ENCODE measurements around the gene KCNJ16. TPM values are rescaled to one million over a fixed set of nuclear protein-coding genes. Genes with fewer than 3 reads are reported as not detected.

The KCNJ16 gene
- total RNA-seq, 1 donor from 2014 or later, result not detected

DNA sequence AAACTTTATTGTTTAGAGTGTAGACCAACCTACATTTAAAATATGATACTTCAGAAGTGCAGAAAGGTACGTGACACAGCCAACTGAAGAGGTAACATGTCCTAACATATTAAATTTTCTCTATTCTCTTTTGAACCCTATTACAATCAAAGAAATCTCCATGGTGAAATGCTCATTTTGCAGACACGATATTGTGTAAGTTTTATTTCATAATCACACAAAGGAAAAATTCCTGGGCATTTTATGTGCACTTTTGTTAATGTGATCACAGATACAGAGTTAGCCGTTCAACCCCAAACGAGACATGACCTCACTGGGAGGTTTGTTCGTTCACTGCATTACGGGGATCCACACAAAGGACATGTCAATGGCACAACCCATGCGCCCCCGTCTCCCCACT is 21.8 kb downstream of the KCNJ16 start:
- no peak for DNase-seq
- Mint-ChIP-seq H3K36me3 (ENCODE audit: low read depth) (no peaks in the 10 kb centered on the region), H3K9me3 (no peaks in the 10 kb centered on the region), H3K27ac (no peak overlapping the region), H3K4me1 (no peaks in the 10 kb centered on the region), H3K4me3 (no peak overlapping the region), H3K27me3 (peaks cover 2% of the 10 kb centered on the region)
- intact Hi-C loops (cut with micrococcal nuclease), result no loop called here

- Mint-ChIP-seq H3K36me3 (ENCODE audit: low read depth) (no peaks in the 10 kb centered on the region), H3K4me1 (no peaks in the 10 kb centered on the region), H3K27ac (no peak overlapping the region), H3K9me3 (no peaks in the 10 kb centered on the region), H3K4me3 (no peak overlapping the region), H3K27me3 (peaks cover 2% of the 10 kb centered on the region)
- no peak for DNase-seq
- intact Hi-C loops (cut with micrococcal nuclease), result no loop called here
Observed at GRCh38 chr17:70098030-70098429, 23.0 kb downstream of the KCNJ16 start.

DNA sequence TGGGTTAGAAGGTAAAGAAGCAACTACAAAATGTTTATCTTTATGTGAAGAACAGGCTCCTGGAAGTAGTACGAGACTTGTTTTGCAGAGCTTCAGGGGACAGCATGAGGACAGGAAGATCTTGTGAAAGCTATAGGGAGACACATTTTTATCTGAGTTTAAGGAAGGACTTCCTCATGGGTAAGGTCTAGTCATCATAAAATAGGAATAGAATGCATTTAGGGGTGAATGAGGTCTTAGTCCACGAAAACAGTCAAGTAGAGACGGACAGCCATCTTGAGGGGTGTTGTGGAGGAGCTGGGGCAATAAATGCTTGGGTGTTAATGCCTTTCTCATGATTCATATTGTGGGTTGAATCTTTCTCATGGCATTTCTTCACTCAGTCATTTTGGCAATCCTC is 24.3 kb downstream of the KCNJ16 start:
- Mint-ChIP-seq H3K9me3 (no peaks in the 10 kb centered on the region), H3K36me3 (ENCODE audit: low read depth) (no peaks in the 10 kb centered on the region), H3K27me3 (peaks cover 2% of the 10 kb centered on the region), H3K4me3 (no peak overlapping the region), H3K27ac (no peak overlapping the region), H3K4me1 (no peaks in the 10 kb centered on the region)
- DNase-seq, result no peak
- intact Hi-C loops (cut with micrococcal nuclease), result no loop called here

GRCh38 chr17:70099884-70100283 is 24.9 kb downstream of the KCNJ16 start:
- no peak overlapping the region for H3K27ac Mint-ChIP-seq
- no peak overlapping the region for H3K4me3 Mint-ChIP-seq
- no peak for DNase-seq
- H3K36me3 Mint-ChIP-seq (ENCODE audit: low read depth), result no peaks in the 10 kb centered on the region
- peaks cover 2% of the 10 kb centered on the region for H3K27me3 Mint-ChIP-seq
- intact Hi-C loops (cut with micrococcal nuclease), result no loop called here
- H3K4me1 Mint-ChIP-seq, result no peaks in the 10 kb centered on the region
- no peaks in the 10 kb centered on the region for H3K9me3 Mint-ChIP-seq

GRCh38 chr17:70100983-70101382 is 26.0 kb downstream of the KCNJ16 start:
- H3K9me3 Mint-ChIP-seq, result no peaks in the 10 kb centered on the region
- H3K36me3 Mint-ChIP-seq (ENCODE audit: low read depth), result no peaks in the 10 kb centered on the region
- no peak overlapping the region for H3K27ac Mint-ChIP-seq
- DNase-seq, result no peak
- peaks cover 2% of the 10 kb centered on the region for H3K4me1 Mint-ChIP-seq
- no peak overlapping the region for H3K4me3 Mint-ChIP-seq
- intact Hi-C loops (cut with micrococcal nuclease), result no loop called here
- H3K27me3 Mint-ChIP-seq, result peaks cover 2% of the 10 kb centered on the region

GRCh38 chr17:70102531-70102930 is 27.5 kb downstream of the KCNJ16 start:
- peaks cover 2% of the 10 kb centered on the region for H3K27me3 Mint-ChIP-seq
- intact Hi-C loops (cut with micrococcal nuclease), result no loop called here

DNA sequence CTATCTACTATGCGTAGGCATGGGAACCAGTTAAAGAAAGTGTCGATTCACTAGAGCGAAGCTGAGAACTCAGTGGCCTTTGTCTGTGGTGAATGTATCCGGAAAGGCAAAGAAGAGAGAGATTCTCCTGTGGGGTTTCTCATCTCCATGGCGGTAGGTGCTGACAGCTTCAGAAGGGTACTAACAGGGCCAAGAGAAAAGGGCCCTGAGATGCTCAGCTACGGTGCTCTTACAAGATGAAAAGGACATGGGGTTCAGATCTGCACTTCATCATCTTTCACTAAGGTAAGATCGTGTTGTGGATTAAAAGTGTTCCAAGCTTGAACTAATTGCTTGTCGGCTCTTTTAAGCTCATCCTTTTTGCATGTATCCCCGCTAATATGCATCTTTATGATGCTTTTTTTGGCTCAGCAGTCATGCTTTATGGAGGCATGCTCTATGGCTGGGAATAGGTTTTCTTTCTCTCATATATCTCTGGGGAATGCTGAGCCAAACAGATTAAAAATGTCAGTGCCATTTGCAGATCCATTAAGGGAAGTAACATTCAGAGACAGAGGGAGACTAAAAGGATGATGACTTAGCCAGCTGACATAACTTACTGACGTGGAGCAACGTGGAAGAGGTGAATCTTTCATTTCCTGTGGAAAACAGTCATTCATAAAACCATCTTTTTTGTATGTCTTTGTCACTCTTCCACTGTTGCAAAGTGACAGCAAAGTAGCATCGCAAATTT is 29.9 kb downstream of the KCNJ16 start:
- H3K27ac Mint-ChIP-seq, result no peak overlapping the region
- DNase-seq, result no peak
- H3K36me3 Mint-ChIP-seq (ENCODE audit: low read depth), result no peaks in the 10 kb centered on the region
- H3K9me3 Mint-ChIP-seq, result peaks cover 3% of the 10 kb centered on the region
- peaks cover 4% of the 10 kb centered on the region for H3K27me3 Mint-ChIP-seq
- intact Hi-C loops (cut with micrococcal nuclease), result no loop called here
- H3K4me3 Mint-ChIP-seq, result no peak overlapping the region
- peaks cover 2% of the 10 kb centered on the region for H3K4me1 Mint-ChIP-seq

More at GRCh38 chr17:70102531-70102930, 27.5 kb downstream of the KCNJ16 start:
- no peak for DNase-seq
- Mint-ChIP-seq H3K9me3 (no peaks in the 10 kb centered on the region), H3K4me3 (no peak overlapping the region), H3K27ac (no peak overlapping the region), H3K36me3 (ENCODE audit: low read depth) (no peaks in the 10 kb centered on the region), H3K4me1 (peaks cover 2% of the 10 kb centered on the region)

- DNase-seq, result no peak
- peaks cover 2% of the 10 kb centered on the region for H3K4me1 Mint-ChIP-seq
- peaks cover 2% of the 10 kb centered on the region for H3K27me3 Mint-ChIP-seq
- H3K9me3 Mint-ChIP-seq, result peaks cover 3% of the 10 kb centered on the region
- intact Hi-C loops (cut with micrococcal nuclease), result no loop called here
- no peak overlapping the region for H3K4me3 Mint-ChIP-seq
- H3K27ac Mint-ChIP-seq, result no peak overlapping the region
- no peaks in the 10 kb centered on the region for H3K36me3 Mint-ChIP-seq (ENCODE audit: low read depth)
Observed at GRCh38 chr17:70105641-70106040, 30.6 kb downstream of the KCNJ16 start.

DNA sequence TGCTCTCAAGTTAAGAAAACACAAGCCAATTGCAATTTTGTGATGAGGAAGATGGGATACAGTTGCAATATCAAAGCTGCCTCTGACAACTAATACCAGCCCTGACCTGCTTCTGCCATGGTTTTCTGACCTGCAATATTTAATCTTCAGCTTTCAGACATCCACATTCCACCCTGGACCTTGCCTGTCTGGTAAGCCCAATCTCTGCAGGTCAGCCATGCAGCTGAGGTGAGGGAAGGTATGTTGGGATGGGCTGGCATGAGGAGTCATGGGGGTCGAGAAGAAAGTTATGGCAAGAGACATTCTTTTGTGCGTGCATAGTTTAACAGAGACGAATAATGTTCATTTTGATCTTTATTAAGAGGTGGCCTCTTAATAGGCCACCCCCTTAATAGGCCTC is 31.5 kb downstream of the KCNJ16 start:
- H3K4me3 Mint-ChIP-seq, result no peak overlapping the region
- peaks cover 2% of the 10 kb centered on the region for H3K4me1 Mint-ChIP-seq
- peaks cover 2% of the 10 kb centered on the region for H3K27me3 Mint-ChIP-seq
- no peak overlapping the region for H3K27ac Mint-ChIP-seq
- no peaks in the 10 kb centered on the region for H3K36me3 Mint-ChIP-seq (ENCODE audit: low read depth)
- no peak for DNase-seq
- peaks cover 3% of the 10 kb centered on the region for H3K9me3 Mint-ChIP-seq
- intact Hi-C loops (cut with micrococcal nuclease), result no loop called here

GRCh38 chr17:70107441-70107840 is 32.4 kb downstream of the KCNJ16 start:
- Mint-ChIP-seq H3K4me1 (peaks cover 2% of the 10 kb centered on the region), H3K36me3 (ENCODE audit: low read depth) (no peaks in the 10 kb centered on the region), H3K4me3 (no peak overlapping the region), H3K9me3 (peaks cover 3% of the 10 kb centered on the region), H3K27ac (no peak overlapping the region), H3K27me3 (peaks cover 2% of the 10 kb centered on the region)
- DNase-seq, result no peak
- intact Hi-C loops (cut with micrococcal nuclease), result no loop called here

- intact Hi-C loops (cut with micrococcal nuclease), result no loop called here
Observed at GRCh38 chr17:70107904-70108565, 33.0 kb downstream of the KCNJ16 start.

DNA sequence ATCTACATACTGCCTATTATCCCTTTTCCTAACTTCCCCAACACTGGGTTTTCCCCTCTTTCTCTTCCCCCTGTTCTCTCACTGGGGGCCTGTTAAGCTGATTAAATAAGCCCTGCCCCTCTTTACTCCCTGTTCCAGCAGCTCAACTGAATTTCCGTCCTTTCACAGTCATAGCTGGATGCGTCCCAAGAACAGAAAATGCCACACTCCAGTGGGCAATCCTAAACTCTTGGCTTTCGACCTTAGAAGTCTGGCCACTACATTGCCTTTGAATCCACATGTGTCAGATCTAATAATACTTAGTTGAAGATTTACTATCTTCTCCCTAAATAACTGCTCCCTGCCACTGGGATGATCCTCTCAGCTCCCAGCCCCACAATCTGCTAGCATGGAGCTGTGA is 34.5 kb downstream of the KCNJ16 start:
- peaks cover 2% of the 10 kb centered on the region for H3K27me3 Mint-ChIP-seq
- no peaks in the 10 kb centered on the region for H3K36me3 Mint-ChIP-seq (ENCODE audit: low read depth)
- intact Hi-C loops (cut with micrococcal nuclease), result no loop called here
- peaks cover 3% of the 10 kb centered on the region for H3K9me3 Mint-ChIP-seq
- no peak overlapping the region for H3K27ac Mint-ChIP-seq
- peaks cover 2% of the 10 kb centered on the region for H3K4me1 Mint-ChIP-seq
- no peak for DNase-seq
- no peak overlapping the region for H3K4me3 Mint-ChIP-seq

More at GRCh38 chr17:70107904-70108565, 33.0 kb downstream of the KCNJ16 start:
- Mint-ChIP-seq H3K36me3 (ENCODE audit: low read depth) (no peaks in the 10 kb centered on the region), H3K9me3 (peaks cover 3% of the 10 kb centered on the region), H3K4me3 (no peak overlapping the region), H3K27me3 (peaks cover 2% of the 10 kb centered on the region), H3K4me1 (peaks cover 2% of the 10 kb centered on the region), H3K27ac (no peak overlapping the region)
- DNase-seq, result no peak

GRCh38 chr17:70110443-70110880 is 35.4 kb downstream of the KCNJ16 start:
- Mint-ChIP-seq H3K36me3 (ENCODE audit: low read depth) (no peaks in the 10 kb centered on the region), H3K27ac (no peak overlapping the region), H3K9me3 (peaks cover 3% of the 10 kb centered on the region), H3K4me1 (no peaks in the 10 kb centered on the region), H3K27me3 (peaks cover 2% of the 10 kb centered on the region), H3K4me3 (no peak overlapping the region)
- DNase-seq, result no peak
- intact Hi-C loops (cut with micrococcal nuclease), result no loop called here

- Mint-ChIP-seq H3K9me3 (peaks cover 3% of the 10 kb centered on the region), H3K4me1 (no peaks in the 10 kb centered on the region), H3K4me3 (no peak overlapping the region), H3K27ac (no peak overlapping the region), H3K27me3 (peaks cover 2% of the 10 kb centered on the region), H3K36me3 (ENCODE audit: low read depth) (no peaks in the 10 kb centered on the region)
- no peak for DNase-seq
- intact Hi-C loops (cut with micrococcal nuclease), result no loop called here
Observed at GRCh38 chr17:70111201-70111600, 36.2 kb downstream of the KCNJ16 start.
